WTC11 (cell line): ENCODE results near the gene ADGRL3. TPM values are rescaled to one million over a fixed set of nuclear protein-coding genes. Genes with fewer than 3 reads are reported as not detected.

ENCODE experiments used
- ATAC-seq: fragments of 200-7000 bp; cut with Tn5 transposase; 2 replicates; pipeline ENCODE4 v1.10.0; 2021; ENCODE audit warnings: mild to moderate bottlenecking, moderate library complexity
- CTCF ChIA-PET: fragments of 300-600 bp; sonication (Branson Sonifier 250); formaldehyde crosslinking; loops from one replicate; lab custom pipeline; 2021; ENCODE audit warnings: antibody characterized with exemption; lab: Charles Lee
- POLR2A ChIA-PET: fragments of 350-600 bp; sonication (Branson Sonifier 250); formaldehyde crosslinking; loops from one replicate; lab custom pipeline; 2021; ENCODE audit warnings: antibody characterized with exemption; lab: Charles Lee
- DNase-seq: peaks from one replicate; pipeline ENCODE4 v3.0.0; 2021; ENCODE audit warnings: low spot score
- H3K27ac Mint-ChIP-seq: 2 replicates; pipeline ENCODE4 v1.8.0; 2021; ENCODE audit warnings: mixed read lengths
- H3K27me3 Mint-ChIP-seq: 2 replicates; pipeline ENCODE4 v1.8.0; 2021; ENCODE audit warnings: low read depth, mild to moderate bottlenecking, moderate library complexity, mixed read lengths
- H3K36me3 Mint-ChIP-seq: 2 replicates; pipeline ENCODE4 v1.8.0; 2021; ENCODE audit warnings: mixed read lengths
- H3K4me1 Mint-ChIP-seq: 2 replicates; pipeline ENCODE4 v1.8.0; 2022; ENCODE audit warnings: mixed read lengths
- H3K4me3 Mint-ChIP-seq: 2 replicates; pipeline ENCODE4 v1.8.0; 2021; ENCODE audit warnings: mild to moderate bottlenecking, moderate library complexity, mixed read lengths
- H3K9me3 Mint-ChIP-seq: 2 replicates; pipeline ENCODE4 v1.8.0; 2021; ENCODE audit warnings: mixed read lengths
- CTCF ChIP-seq: fragments of 200-600 bp; IDR thresholded peaks from 2 replicates; pipeline ENCODE4 v1.8.0; 2022; ENCODE audit warnings: antibody characterized with exemption
- E2F4 ChIP-seq: sonication (generic); formaldehyde crosslinking; IDR thresholded peaks from 2 replicates; pipeline ENCODE4 v1.8.1; 2022; ENCODE audit warnings: low read depth, mild to moderate bottlenecking, moderate library complexity, missing genetic modification reagents, borderline replicate concordance
- ERG ChIP-seq: fragments of 250-450 bp; sonication (Bioruptor Pico); IDR thresholded peaks from 2 replicates; pipeline ENCODE4 v1.8.0; 2021; ENCODE audit warnings: mild to moderate bottlenecking
- GTF2I ChIP-seq: fragments of 250-450 bp; sonication (Bioruptor Pico); conservative IDR thresholded peaks from 2 replicates; pipeline ENCODE4 v1.4.0; 2021; ENCODE audit warnings: mild to moderate bottlenecking
- JUN ChIP-seq: sonication (generic); formaldehyde crosslinking; IDR thresholded peaks from 2 replicates; pipeline ENCODE4 v1.8.0; 2023; ENCODE audit warnings: mild to moderate bottlenecking, missing genetic modification reagents
- MLX ChIP-seq: sonication (generic); formaldehyde crosslinking; IDR thresholded peaks from 2 replicates; pipeline ENCODE4 v1.8.1; 2023; ENCODE audit warnings: mild to moderate bottlenecking, missing genetic modification reagents, moderate library complexity
- MYBL2 ChIP-seq: sonication (generic); formaldehyde crosslinking; IDR thresholded peaks from 2 replicates; pipeline ENCODE4 v1.8.1; 2023; ENCODE audit warnings: mild to moderate bottlenecking, moderate library complexity, missing genetic modification reagents
- RORB ChIP-seq: fragments of 250-450 bp; sonication (Bioruptor Pico); IDR thresholded peaks from 2 replicates; pipeline ENCODE4 v1.9.0; 2021; ENCODE audit warnings: mild to moderate bottlenecking
- SMAD4 ChIP-seq: sonication (generic); formaldehyde crosslinking; IDR thresholded peaks from 2 replicates; pipeline ENCODE4 v1.8.0; 2022; ENCODE audit warnings: mild to moderate bottlenecking, missing genetic modification reagents
- SP1 ChIP-seq: sonication (generic); formaldehyde crosslinking; conservative IDR thresholded peaks from 2 replicates; pipeline ENCODE4 v1.8.1; 2022; ENCODE audit warnings: missing genetic modification reagents
- STAT6 ChIP-seq: sonication (generic); formaldehyde crosslinking; conservative IDR thresholded peaks from 2 replicates; pipeline ENCODE4 v1.8.1; 2023; ENCODE audit warnings: mild to moderate bottlenecking, low read depth, missing genetic modification reagents, moderate library complexity
- TEAD4 ChIP-seq: sonication (generic); formaldehyde crosslinking; IDR thresholded peaks from 2 replicates; pipeline ENCODE4 v1.8.0; 2022; ENCODE audit warnings: mild to moderate bottlenecking, missing genetic modification reagents
- TP53 ChIP-seq: sonication (generic); formaldehyde crosslinking; IDR thresholded peaks from 2 replicates; pipeline ENCODE4 v1.8.1; 2023; ENCODE audit warnings: mild to moderate bottlenecking, missing genetic modification reagents
- USF1 ChIP-seq: sonication (generic); formaldehyde crosslinking; IDR thresholded peaks from 2 replicates; pipeline ENCODE4 v1.8.0; 2022; ENCODE audit warnings: mild to moderate bottlenecking, missing genetic modification reagents
- ZNF281 ChIP-seq: sonication (generic); formaldehyde crosslinking; IDR thresholded peaks from 2 replicates; pipeline ENCODE4 v1.8.0; 2023; ENCODE audit warnings: mild to moderate bottlenecking, missing genetic modification reagents
- ZNF396 ChIP-seq: fragments of 250-450 bp; sonication (Bioruptor Pico); IDR thresholded peaks from 2 replicates; pipeline ENCODE4 v1.8.0; 2021; ENCODE audit warnings: mild to moderate bottlenecking, moderate library complexity, borderline replicate concordance
- ZNF416 ChIP-seq: fragments of 250-450 bp; sonication (Bioruptor Pico); IDR thresholded peaks from 2 replicates; pipeline ENCODE4 v1.9.0; 2021; ENCODE audit warnings: mild to moderate bottlenecking, inconsistent platforms
- total RNA-seq: library from RNA; stranded (reverse); gene quantifications from 3 replicates; pipeline ENCODE4 v1.2.3, GENCODE V29; 2021

ADGRL3 gene
- total RNA-seq, 1 experiment from 2014 or later = 8.7 TPM

- TF ChIP-seq CTCF = no peak
- no peak for TF ChIP-seq SMAD4 (CRISPR knock-in tag)
- no peak for TF ChIP-seq TEAD4 (CRISPR knock-in tag)
- no peak for TF ChIP-seq ZNF396
- TF ChIP-seq STAT6 (CRISPR knock-in tag) = no peak
- TF ChIP-seq JUN (CRISPR knock-in tag) = no peak
- no peak for TF ChIP-seq GTF2I
- TF ChIP-seq RORB (CRISPR knock-in tag) = no peak
- Mint-ChIP-seq H3K9me3 (no peaks in the 10 kb centered on the region), H3K27me3 (no peaks in the 10 kb centered on the region), H3K4me1 (no peaks in the 10 kb centered on the region), H3K27ac (no peak overlapping the region), H3K4me3 (no peak overlapping the region), H3K36me3 (no peaks in the 10 kb centered on the region)
- POLR2A ChIA-PET = no interaction called here
- DNase-seq = no peak
- CTCF ChIA-PET = interaction anchor here (1.0 kb wide), 1 partner anchor 62 kb away, joined by 3 read pairs; no protein-coding TSS in a partner anchor
- ATAC-seq = no peak
These were observed 328.5 kb downstream of the ADGRL3 start for GRCh38 chr4:61528595-61528994.

GRCh38 chr4:61531188-61531587, 331.1 kb downstream of the ADGRL3 start:
- CTCF ChIA-PET = interaction anchor here (0.9 kb wide), 1 partner anchor 12 kb away, joined by 4 read pairs; no protein-coding TSS in a partner anchor
- no peaks in the 10 kb centered on the region for H3K4me1 Mint-ChIP-seq
- POLR2A ChIA-PET = interaction anchor here (0.6 kb wide), 1 partner anchor 111 kb away, joined by 6 read pairs; no protein-coding TSS in a partner anchor
- no peak for TF ChIP-seq ZNF281 (CRISPR knock-in tag)
- no peak for TF ChIP-seq MYBL2
- TF ChIP-seq ERG (CRISPR knock-in tag) = no peak
- no peak for TF ChIP-seq E2F4 (CRISPR knock-in tag)
- no peak for TF ChIP-seq STAT6 (CRISPR knock-in tag)
- TF ChIP-seq MLX (CRISPR knock-in tag) = no peak
- TF ChIP-seq USF1 (CRISPR knock-in tag) = no peak
- TF ChIP-seq SP1 (CRISPR knock-in tag) = no peak
- no peak for TF ChIP-seq TP53 (CRISPR knock-in tag)
- no peak for TF ChIP-seq ZNF416 (CRISPR knock-in tag)
- TF ChIP-seq, all 79 proteins: peak for 0
- peaks cover 17% of the 10 kb centered on the region for H3K9me3 Mint-ChIP-seq
- no peaks in the 10 kb centered on the region for H3K27me3 Mint-ChIP-seq
- H3K36me3 Mint-ChIP-seq = peaks cover 9% of the 10 kb centered on the region; the same call in 1 of the 2 replicates
- H3K27ac Mint-ChIP-seq = no peak overlapping the region
- ATAC-seq = no peak; the same call in 1 of the 2 replicates
- DNase-seq = no peak
- no peak overlapping the region for H3K4me3 Mint-ChIP-seq
